Thoracic aorta (tissue), 2 donors: ENCODE results near the gene PDSS2. TPM values are rescaled to one million over a fixed set of nuclear protein-coding genes. Genes with fewer than 3 reads are reported as not detected.
"Not testable (repeated sequence)": the region's sequence is repeated elsewhere in the genome, so short reads cannot be mapped to it uniquely, and the experiment has no call there.

Experiments
- ATAC-seq: fragments of 150-250 bp; one replicate; pipeline ENCODE4 v1.8.0; 2017; ENCODE audit warnings: low read depth; ENCODE audit not compliant: insufficient number of reproducible peaks, low FRiP score
- DNase-seq: peaks from one replicate; pipeline ENCODE4 v3.0.0-alpha.2; 2020; ENCODE audit warnings: low spot score
- H3K27ac ChIP-seq, 2 donors: fragments of 200-600 bp; sonication (generic); 1 replicate in 1 of 2; 2 replicates in 1 of 2; pipeline ENCODE4 v1.5.1; 2016; ENCODE audit warnings: mild to moderate bottlenecking in 2 of 2, moderate library complexity in 2 of 2
- H3K27me3 ChIP-seq: fragments of 200-600 bp; sonication (generic); replicated peaks from 2 replicates; pipeline ENCODE4 v1.6.0; 2016; ENCODE audit warnings: mild to moderate bottlenecking; ENCODE audit not compliant: insufficient read depth
- H3K36me3 ChIP-seq: fragments of 200-600 bp; sonication (generic); one replicate; pipeline ENCODE4 v1.5.1; 2016
- H3K4me1 ChIP-seq, 2 donors: fragments of 200-600 bp; sonication (generic); 1 replicate in 1 of 2; 2 replicates in 1 of 2; pipeline versions ENCODE4 v1.5.1 to v1.6.0; 2016; ENCODE audit warnings: low read depth in 2 of 2, mild to moderate bottlenecking in 1 of 2; ENCODE audit not compliant: control insufficient read depth in 1 of 2
- H3K4me3 ChIP-seq: fragments of 200-600 bp; sonication (generic); 2 replicates; pipeline ENCODE4 v1.5.1; 2016; ENCODE audit warnings: mild to moderate bottlenecking
- H3K9me3 ChIP-seq: fragments of 200-600 bp; sonication (generic); 2 replicates; pipeline ENCODE4 v1.5.1; 2016
- CTCF ChIP-seq: fragments of 200-600 bp; sonication (generic); IDR thresholded peaks from one replicate; pipeline ENCODE4 v1.5.1; 2019; ENCODE audit warnings: antibody characterized with exemption
- total RNA-seq, 2 donors: library from RNA; depleted of rRNA; stranded (reverse); fragments of >200 nt; gene quantifications; one replicate each; pipeline versions ENCODE4 v1.1.0 to v1.2.3, GENCODE V29; 2016

The PDSS2 gene
- total RNA-seq, 2 donors from 2014 or later, result 6.9 to 9.9 TPM

GRCh38 chr6:107434812-107435211, 24.6 kb downstream of the PDSS2 start:
- Histone ChIP-seq H3K36me3 (no peaks in the 10 kb centered on the region), H3K4me1 (peaks cover 4 to 8% of the 10 kb centered on the region in 2 donors), H3K9me3 (no peaks in the 10 kb centered on the region), H3K27ac (no peak overlapping the region), H3K4me3 (no peak overlapping the region), H3K27me3 (no peaks in the 10 kb centered on the region)
- ATAC-seq (no peak), DNase-seq (no peak)
- no peak for TF ChIP-seq CTCF

GRCh38 chr6:107425951-107426350, 33.4 kb downstream of the PDSS2 start:
- not testable (repeated sequence) for H3K27me3 ChIP-seq, H3K4me3 ChIP-seq, H3K36me3 ChIP-seq, H3K4me1 ChIP-seq, H3K9me3 ChIP-seq, DNase-seq, ATAC-seq, H3K27ac ChIP-seq

- H3K4me3 ChIP-seq, result no peak overlapping the region
- H3K4me1 ChIP-seq, result no peaks in the 10 kb centered on the region
- no peaks in the 10 kb centered on the region for H3K36me3 ChIP-seq
- no peak for TF ChIP-seq CTCF
- no peaks in the 10 kb centered on the region for H3K27me3 ChIP-seq
- DNase-seq, result no peak
- H3K27ac ChIP-seq, result no peak overlapping the region
- H3K9me3 ChIP-seq, result peaks cover 4% of the 10 kb centered on the region
- no peak for ATAC-seq
These were observed 35.8 kb downstream of the PDSS2 start for GRCh38 chr6:107423474-107423990.

GRCh38 chr6:107421696-107422256, 37.6 kb downstream of the PDSS2 start:
- Histone ChIP-seq H3K9me3 (peaks cover 4% of the 10 kb centered on the region), H3K4me1 (no peaks in the 10 kb centered on the region), H3K36me3 (no peaks in the 10 kb centered on the region), H3K27me3 (no peaks in the 10 kb centered on the region), H3K4me3 (no peak overlapping the region), H3K27ac (no peak overlapping the region)
- no peak for TF ChIP-seq CTCF
- DNase-seq (no peak), ATAC-seq (no peak)

- H3K36me3 ChIP-seq, result no peaks in the 10 kb centered on the region
- H3K27ac ChIP-seq, result no peak overlapping the region
- H3K27me3 ChIP-seq, result no peaks in the 10 kb centered on the region
- no peak for DNase-seq
- TF ChIP-seq CTCF, result no peak
- no peaks in the 10 kb centered on the region for H3K9me3 ChIP-seq
- no peak overlapping the region for H3K4me3 ChIP-seq
- no peak for ATAC-seq
- H3K4me1 ChIP-seq, result peaks cover 0 to under 1% of the 10 kb centered on the region in 2 donors
These were observed 39.6 kb downstream of the PDSS2 start for GRCh38 chr6:107419733-107420132.

GRCh38 chr6:107418118-107418517, 41.2 kb downstream of the PDSS2 start:
- DNase-seq, result no peak
- H3K4me1 ChIP-seq, result peaks cover 3 to 14% of the 10 kb centered on the region in 2 donors
- H3K36me3 ChIP-seq, result no peaks in the 10 kb centered on the region
- ATAC-seq, result no peak
- no peak overlapping the region for H3K4me3 ChIP-seq
- no peak overlapping the region for H3K27ac ChIP-seq
- H3K27me3 ChIP-seq, result no peaks in the 10 kb centered on the region
- H3K9me3 ChIP-seq, result no peaks in the 10 kb centered on the region
- TF ChIP-seq CTCF, result no peak
